ENCODE measurements around the gene FARS2.

The FARS2 gene

GRCh38 chr6:5589422-5590141 is 328.3 kb downstream of the FARS2 start:
- TF ChIP-seq ZNF16 (tag by site-specific recombination; IDR thresholded peaks at IDR 0.05; ENCODE audit: low read depth) (no peak), ZNF311 (tag by site-specific recombination; IDR thresholded peaks at IDR 0.05; ENCODE audit: borderline replicate concordance) (no peak), SCRT1 (tag by site-specific recombination; IDR thresholded peaks at IDR 0.05; ENCODE audit: borderline replicate concordance) (no peak), SP3 (tag by site-specific recombination; IDR thresholded peaks at IDR 0.05) (no peak), ZNF155 (tag by site-specific recombination; IDR thresholded peaks at IDR 0.05) (no peak), HOXC10 (CRISPR knock-in tag; IDR thresholded peaks at IDR 0.05) (no peak), ZSCAN5A (tag by site-specific recombination; IDR thresholded peaks at IDR 0.05) (no peak), ZNF169 (tag by site-specific recombination; IDR thresholded peaks at IDR 0.05) (no peak)
- POLR2A ChIA-PET: no interaction called here
- Histone ChIP-seq H3K36me3 (ENCODE audit: control insufficient read depth in 2 of 2, insufficient read depth in 1 of 2, low read length in 2 of 2) (no peaks in the 10 kb centered on the region), H3K4me3 (ENCODE audit: low read depth, low read length) (no peak overlapping the region), H3K27ac (ENCODE audit: extremely low read depth, low read depth, low read length) (no peak overlapping the region), H3K4me1 (ENCODE audit: control insufficient read depth, insufficient read depth, low read length) (no peaks in the 10 kb centered on the region), H3K9me3 (ENCODE audit: control insufficient read depth, insufficient read depth, low read depth, low read length) (no peaks in the 10 kb centered on the region)
- CTCF ChIA-PET: interaction anchor here (2.1 kb wide), 1 partner anchor 119 kb away, joined by 6 read pairs; no protein-coding TSS in a partner anchor

GRCh38 chr6:5590187-5590586 is 328.9 kb downstream of the FARS2 start:
- CTCF ChIA-PET: interaction anchor here (2.1 kb wide), 1 partner anchor 119 kb away, joined by 6 read pairs; no protein-coding TSS in a partner anchor
- no peaks in the 10 kb centered on the region for H3K9me3 ChIP-seq (ENCODE audit: control insufficient read depth, insufficient read depth, low read depth, low read length)
- no peaks in the 10 kb centered on the region for H3K36me3 ChIP-seq (ENCODE audit: control insufficient read depth in 2 of 2, insufficient read depth in 1 of 2, low read length in 2 of 2)
- POLR2A ChIA-PET: no interaction called here
- H3K4me3 ChIP-seq (ENCODE audit: low read depth, low read length): no peak overlapping the region
- H3K27ac ChIP-seq (ENCODE audit: extremely low read depth, low read depth, low read length): no peak overlapping the region
- no peaks in the 10 kb centered on the region for H3K4me1 ChIP-seq (ENCODE audit: control insufficient read depth, insufficient read depth, low read length)
- no peak for TF ChIP-seq WT1 (tag by site-specific recombination; IDR thresholded peaks at IDR 0.05)
- no peak for TF ChIP-seq MZF1 (tag by site-specific recombination; IDR thresholded peaks at IDR 0.05; ENCODE audit: borderline replicate concordance)
- no peak for TF ChIP-seq ZNF513 (tag by site-specific recombination; IDR thresholded peaks at IDR 0.05)
- TF ChIP-seq SALL2 (tag by site-specific recombination; IDR thresholded peaks at IDR 0.05; ENCODE audit: borderline replicate concordance): no peak
- no peak for TF ChIP-seq SP2 (tag by site-specific recombination; IDR thresholded peaks at IDR 0.05)
- TF ChIP-seq ZNF768 (tag by site-specific recombination; IDR thresholded peaks at IDR 0.05): no peak
- no peak for TF ChIP-seq ZNF426 (tag by site-specific recombination; IDR thresholded peaks at IDR 0.05)
- TF ChIP-seq SCRT1 (tag by site-specific recombination; IDR thresholded peaks at IDR 0.05; ENCODE audit: borderline replicate concordance): no peak
- no peak for TF ChIP-seq ZNF148 (tag by site-specific recombination; IDR thresholded peaks at IDR 0.05; ENCODE audit: borderline replicate concordance)
- TF ChIP-seq ZNF777 (tag by site-specific recombination; IDR thresholded peaks at IDR 0.05; ENCODE audit: borderline replicate concordance): no peak
- no peak for TF ChIP-seq ZFP69B (tag by site-specific recombination; IDR thresholded peaks at IDR 0.05)
- no peak for TF ChIP-seq ZBTB21 (tag by site-specific recombination; IDR thresholded peaks at IDR 0.05)
- no peak for TF ChIP-seq ZNF626 (tag by site-specific recombination; IDR thresholded peaks at IDR 0.05)
- TF ChIP-seq PRDM1 (tag by site-specific recombination; IDR thresholded peaks at IDR 0.05): no peak
- no peak for TF ChIP-seq ZNF354C (tag by site-specific recombination; IDR thresholded peaks at IDR 0.05; ENCODE audit: borderline replicate concordance, low read depth)
- no peak for TF ChIP-seq ZNF184 (tag by site-specific recombination; IDR thresholded peaks at IDR 0.05)
- no peak for TF ChIP-seq ZNF174 (tag by site-specific recombination; IDR thresholded peaks at IDR 0.05)
- TF ChIP-seq KLF10 (tag by site-specific recombination; IDR thresholded peaks at IDR 0.05): no peak
- no peak for TF ChIP-seq REST (tag by site-specific recombination; IDR thresholded peaks at IDR 0.05)
